GM12878 (cell line): ENCODE measurements around the gene NEAT1. TPM values are rescaled to one million over a fixed set of nuclear protein-coding genes. Genes with fewer than 3 reads are reported as not detected.

Source experiments
- CEBPZ ChIP-seq: fragments of 150-350 bp; IDR thresholded peaks from 2 replicates; pipeline ENCODE4 v1.6.1; 2016; ENCODE audit warnings: low read depth, low read length
- DPF2 ChIP-seq: fragments of 450-650 bp; IDR thresholded peaks from 2 replicates; pipeline ENCODE4 v1.6.1; 2017; ENCODE audit warnings: mild to moderate bottlenecking
- HSF1 ChIP-seq: fragments of 150-350 bp; IDR thresholded peaks from 2 replicates; pipeline ENCODE4 v1.6.1; 2014; ENCODE audit warnings: mild to moderate bottlenecking, low read depth, low read length
- JUNB ChIP-seq: IDR thresholded peaks from 2 replicates; pipeline ENCODE4 v1.6.1; 2016; ENCODE audit warnings: antibody characterized with exemption, mild to moderate bottlenecking
- NR2C2 ChIP-seq: IDR thresholded peaks from 2 replicates; pipeline ENCODE4 v1.6.1; 2011; ENCODE audit warnings: borderline replicate concordance, low read depth; ENCODE audit not compliant: control insufficient read depth, insufficient read length
- SP1 ChIP-seq: IDR thresholded peaks from one replicate; pipeline ENCODE4 v1.6.1; 2011; ENCODE audit warnings: low read depth, low read length
- polyA plus RNA-seq, 11 experiments: library from polyadenylated mRNA; depleted of rRNA in 4 of 11; unstranded in 6 of 11; stranded (reverse) in 5 of 11; fragments of >200 nt; fragmentation: Nextera tagmentation in 4 of 11; fragmentation: Illumina TruSeq in 1 of 11; extraction: Ambion mirVana in 4 of 11; extraction: Trizol in 1 of 11; gene quantifications; 1 replicate in 1 of 11; 2 replicates in 10 of 11; pipeline versions ENCODE4 v1.2.1 to v1.2.3, GENCODE V29; 2011 to 2016; ENCODE audit warnings: inconsistent platforms in 2 of 11, missing spikeins in 2 of 11, low read depth in 1 of 11
- total RNA-seq, 4 experiments: library from RNA; depleted of rRNA in 3 of 4; stranded (reverse); fragments of >200 nt in 3 of 4; fragmentation: Illumina TruSeq in 1 of 4; extraction: Trizol in 1 of 4; gene quantifications; 2 replicates each; pipeline versions ENCODE4 v1.2.1 to v1.2.3, GENCODE V29; 2013 to 2021

NEAT1 gene
- total and polyA plus RNA-seq, 10 of the 15 experiments (the other 5 are each of a cell fraction or from before 2014, with no cell fraction given) = 13.6 to 328 (median 69.4) TPM

GRCh38 chr11:65445604-65446445, 23.2 kb downstream of the NEAT1 start (continued):
- TF ChIP-seq HSF1 = no peak
- no peak for TF ChIP-seq NR2C2
- no peak for TF ChIP-seq DPF2
- no peak for TF ChIP-seq SP1
- TF ChIP-seq CEBPZ = no peak
- TF ChIP-seq JUNB = no peak
